ENCODE results near the gene SLC32A1. TPM values are rescaled to one million over a fixed set of nuclear protein-coding genes. Genes with fewer than 3 reads are reported as not detected.

SLC32A1 gene
- total and polyA plus RNA-seq, 2 of the 13 experiments (the other 11 are each of a cell fraction or from before 2014, with no cell fraction given) = not detected

GRCh38 chr20:38730989-38731737 lies 6.9 kb downstream of the SLC32A1 start (continued):
- TF ChIP-seq ZNF292 (CRISPR knock-in tag; IDR thresholded peaks at IDR 0.05; ENCODE audit: borderline replicate concordance, low read depth) = peak; percentile 39; the same call in 1 of the 2 replicates
- 0 out of 2 replicates have a peak, but pooled peaks have one; percentile 28 for TF ChIP-seq ZSCAN25 (CRISPR knock-in tag; IDR thresholded peaks at IDR 0.05)
- no peak for TF ChIP-seq POLR2A (IDR thresholded peaks at IDR 0.05; ENCODE audit: insufficient read depth in 1 of 2, low read depth in 2 of 2, low read length in 2 of 2)
- 0 out of 2 replicates have a peak, but pooled peaks have one; percentile 33 for TF ChIP-seq MIXL1 (CRISPR knock-in tag; IDR thresholded peaks at IDR 0.05)
- no peak for TF ChIP-seq ZNF10 (CRISPR knock-in tag; IDR thresholded peaks at IDR 0.05; ENCODE audit: borderline replicate concordance, low read depth)
- peak; percentile 13 for TF ChIP-seq PTBP1 (IDR thresholded peaks at IDR 0.05; ENCODE audit: low read depth, low read length, poor library complexity, severe bottlenecking)
- TF ChIP-seq CBX2 (IDR thresholded peaks at IDR 0.05; ENCODE audit: low read depth, low read length) = no peak
- TF ChIP-seq CBX2 (CRISPR knock-in tag; IDR thresholded peaks at IDR 0.05; ENCODE audit: low read depth) = 0 out of 2 replicates have a peak, but pooled peaks have one; percentile 93
- 0 out of 2 replicates have a peak, but pooled peaks have one; percentile 78 for TF ChIP-seq ZNF83 (CRISPR knock-in tag; IDR thresholded peaks at IDR 0.05; ENCODE audit: borderline replicate concordance)
- no peak for TF ChIP-seq SCMH1 (CRISPR knock-in tag; IDR thresholded peaks at IDR 0.05; ENCODE audit: borderline replicate concordance)
- TF ChIP-seq KLF11 (CRISPR knock-in tag; IDR thresholded peaks at IDR 0.05) = no peak
- no peak for TF ChIP-seq ZNF790 (CRISPR knock-in tag; IDR thresholded peaks at IDR 0.05; ENCODE audit: borderline replicate concordance)
- no peak for TF ChIP-seq MLXIP (CRISPR knock-in tag; IDR thresholded peaks at IDR 0.05; ENCODE audit: borderline replicate concordance)
- no peak for TF ChIP-seq SP140L (CRISPR knock-in tag; IDR thresholded peaks at IDR 0.05; ENCODE audit: borderline replicate concordance)
- no peak for TF ChIP-seq E2F2 (CRISPR knock-in tag; IDR thresholded peaks at IDR 0.05; ENCODE audit: borderline replicate concordance)
- TF ChIP-seq IRF1 (CRISPR knock-in tag; IDR thresholded peaks at IDR 0.05; ENCODE audit: low read depth) = no peak
- TF ChIP-seq FOXC1 (CRISPR knock-in tag; IDR thresholded peaks at IDR 0.05; ENCODE audit: borderline replicate concordance) = peak; percentile 48; the same call in 1 of the 2 replicates
- TF ChIP-seq IRF9 (CRISPR knock-in tag; IDR thresholded peaks at IDR 0.05; ENCODE audit: borderline replicate concordance) = no peak
- TF ChIP-seq BRD4 (CRISPR knock-in tag; IDR thresholded peaks at IDR 0.05) = no peak
- no peak; the same call in 1 of the 2 replicates for TF ChIP-seq ZNF776 (CRISPR knock-in tag; IDR thresholded peaks at IDR 0.05)
- no peak for TF ChIP-seq TIGD3 (CRISPR knock-in tag; IDR thresholded peaks at IDR 0.05; ENCODE audit: borderline replicate concordance)
- no peak for TF ChIP-seq LCORL (IDR thresholded peaks at IDR 0.05)
- TF ChIP-seq LCORL (CRISPR knock-in tag; IDR thresholded peaks at IDR 0.05) = no peak; the same call in 1 of the 2 replicates
